Adipocyte (in vitro differentiated cells): ENCODE results near the gene MBLAC1.

ENCODE experiments used
- DNase-seq: peaks from one replicate; pipeline ENCODE4 v3.0.0-alpha.2; 2015; ENCODE audit warnings: low read depth
- H3K27me3 ChIP-seq: replicated peaks from 2 replicates; pipeline ENCODE4 v1.7.0; 2013; ENCODE audit warnings: mild to moderate bottlenecking, low read length, moderate library complexity; ENCODE audit not compliant: control insufficient read depth, insufficient read depth
- H3K36me3 ChIP-seq: 2 replicates; pipeline ENCODE4 v1.7.0; 2013; ENCODE audit warnings: low read length, mild to moderate bottlenecking, moderate library complexity; ENCODE audit not compliant: control insufficient read depth, insufficient read depth, severe bottlenecking
- H3K4me1 ChIP-seq: 2 replicates; pipeline ENCODE4 v1.7.0; 2013; ENCODE audit warnings: mild to moderate bottlenecking, low read length, moderate library complexity; ENCODE audit not compliant: control insufficient read depth, insufficient read depth
- H3K4me3 ChIP-seq: 2 replicates; pipeline ENCODE4 v1.7.0; 2013; ENCODE audit warnings: mild to moderate bottlenecking, low read length, moderate library complexity
- H3K9ac ChIP-seq: 2 replicates; pipeline ENCODE4 v1.7.0; 2013; ENCODE audit warnings: mild to moderate bottlenecking, low read length, moderate library complexity
- H3K9me3 ChIP-seq: 2 replicates; pipeline ENCODE4 v1.7.0; 2013; ENCODE audit warnings: mild to moderate bottlenecking, low read length, moderate library complexity; ENCODE audit not compliant: control insufficient read depth

The MBLAC1 gene

GRCh38 chr7:100157334-100158228, 30.8 kb downstream of the MBLAC1 start:
- Histone ChIP-seq H3K36me3 (peaks cover 39% of the 10 kb centered on the region), H3K27me3 (no peaks in the 10 kb centered on the region), H3K4me1 (peaks cover 23% of the 10 kb centered on the region), H3K4me3 (peak overlapping the region; percentile 91), H3K9me3 (no peaks in the 10 kb centered on the region), H3K9ac (peak overlapping the region; percentile 94)
- peak; percentile 61 for DNase-seq

- H3K36me3 ChIP-seq, result peaks cover 35% of the 10 kb centered on the region
- H3K9me3 ChIP-seq, result no peaks in the 10 kb centered on the region
- H3K4me1 ChIP-seq, result peaks cover 23% of the 10 kb centered on the region
- H3K27me3 ChIP-seq, result no peaks in the 10 kb centered on the region
- peak within 1 kb of the TSS; percentile 91 for H3K4me3 ChIP-seq
- DNase-seq, result peak; percentile 94
- H3K9ac ChIP-seq, result peak within 1 kb of the TSS; percentile 94
Observed at GRCh38 chr7:100158229-100159098, 31.7 kb downstream of the MBLAC1 start, which contains the start of gene TRAPPC14. TSS of gene TRAPPC14 (minus strand) at chr7:100158723. CDS start at chr7:100158499, 224 bp downstream.

DNA sequence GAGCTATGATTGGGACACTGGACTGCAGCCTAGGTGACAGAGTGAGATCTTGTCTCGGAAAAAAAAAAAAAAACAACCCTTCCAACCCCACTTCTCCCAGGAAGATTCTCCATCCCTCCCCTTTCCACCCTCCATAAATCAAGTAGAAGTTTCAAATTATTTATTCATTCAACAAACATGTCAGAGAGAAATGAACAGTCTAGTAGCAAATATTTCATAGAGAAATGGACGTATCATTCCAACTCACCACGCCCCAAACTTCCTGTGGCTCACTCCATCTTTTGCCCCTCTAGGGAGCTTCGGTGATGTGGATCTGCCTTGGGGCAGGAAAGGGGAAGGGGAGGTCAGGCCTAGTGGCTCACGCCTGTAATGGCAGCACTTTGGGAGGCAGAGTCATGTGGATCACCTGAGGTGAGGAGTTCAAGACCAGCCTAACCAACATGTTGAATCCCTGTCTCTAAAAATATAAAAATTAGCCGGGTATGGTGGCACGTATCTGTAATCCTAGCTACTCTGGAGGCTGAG, 32.4 kb downstream of the MBLAC1 start:
- H3K9ac ChIP-seq, result peak overlapping the region; percentile 94
- DNase-seq, result peak; percentile 5
- no peaks in the 10 kb centered on the region for H3K27me3 ChIP-seq
- peaks cover 28% of the 10 kb centered on the region for H3K36me3 ChIP-seq
- H3K4me3 ChIP-seq, result peak overlapping the region; percentile 91
- peaks cover 18% of the 10 kb centered on the region for H3K4me1 ChIP-seq
- H3K9me3 ChIP-seq, result no peaks in the 10 kb centered on the region

GRCh38 chr7:100160067-100160466, 33.3 kb downstream of the MBLAC1 start:
- Histone ChIP-seq H3K27me3 (no peaks in the 10 kb centered on the region), H3K9me3 (no peaks in the 10 kb centered on the region), H3K9ac (no peak overlapping the region)

DNA sequence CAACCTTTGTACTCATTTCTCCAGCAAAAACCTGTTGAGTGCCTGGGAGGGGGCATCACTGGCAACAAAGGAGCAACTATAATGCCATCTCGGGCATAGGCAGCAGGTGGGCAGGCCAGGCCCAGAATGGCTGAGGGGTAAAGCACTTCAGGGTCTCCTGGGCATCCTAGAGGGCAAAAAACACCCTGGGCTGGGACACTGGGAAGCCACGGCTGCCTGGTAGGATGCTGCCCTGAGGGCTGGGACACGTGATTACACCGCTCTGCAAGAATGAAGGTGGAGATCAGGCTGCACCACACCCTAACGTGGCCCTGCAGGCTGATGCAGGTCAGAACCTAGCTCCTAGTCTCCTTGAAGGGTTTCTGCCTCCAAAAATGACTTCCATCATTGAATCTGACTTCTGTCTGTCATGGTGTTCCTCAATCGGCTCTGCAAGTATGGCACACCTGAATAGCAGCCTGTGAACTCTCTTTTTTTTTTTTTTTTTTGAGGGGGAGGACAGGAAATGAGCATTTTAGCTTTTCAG, 36.3 kb downstream of the MBLAC1 start:
- Histone ChIP-seq H3K27me3 (peaks cover 5% of the 10 kb centered on the region), H3K36me3 (no peaks in the 10 kb centered on the region), H3K9ac (no peak overlapping the region), H3K9me3 (no peaks in the 10 kb centered on the region), H3K4me3 (no peak overlapping the region), H3K4me1 (peaks cover 6% of the 10 kb centered on the region)
- no peak for DNase-seq

More at GRCh38 chr7:100160067-100160466, 33.3 kb downstream of the MBLAC1 start:
- Histone ChIP-seq H3K4me1 (peaks cover 16% of the 10 kb centered on the region), H3K36me3 (peaks cover 21% of the 10 kb centered on the region), H3K4me3 (no peak overlapping the region)
- no peak for DNase-seq

- no peaks in the 10 kb centered on the region for H3K36me3 ChIP-seq
- H3K4me1 ChIP-seq, result peaks cover 12% of the 10 kb centered on the region
- H3K9ac ChIP-seq, result no peak overlapping the region
- DNase-seq, result no peak
- no peak overlapping the region for H3K4me3 ChIP-seq
- peaks cover 5% of the 10 kb centered on the region for H3K27me3 ChIP-seq
- H3K9me3 ChIP-seq, result no peaks in the 10 kb centered on the region
Observed at GRCh38 chr7:100163871-100164270, 37.1 kb downstream of the MBLAC1 start.

DNA sequence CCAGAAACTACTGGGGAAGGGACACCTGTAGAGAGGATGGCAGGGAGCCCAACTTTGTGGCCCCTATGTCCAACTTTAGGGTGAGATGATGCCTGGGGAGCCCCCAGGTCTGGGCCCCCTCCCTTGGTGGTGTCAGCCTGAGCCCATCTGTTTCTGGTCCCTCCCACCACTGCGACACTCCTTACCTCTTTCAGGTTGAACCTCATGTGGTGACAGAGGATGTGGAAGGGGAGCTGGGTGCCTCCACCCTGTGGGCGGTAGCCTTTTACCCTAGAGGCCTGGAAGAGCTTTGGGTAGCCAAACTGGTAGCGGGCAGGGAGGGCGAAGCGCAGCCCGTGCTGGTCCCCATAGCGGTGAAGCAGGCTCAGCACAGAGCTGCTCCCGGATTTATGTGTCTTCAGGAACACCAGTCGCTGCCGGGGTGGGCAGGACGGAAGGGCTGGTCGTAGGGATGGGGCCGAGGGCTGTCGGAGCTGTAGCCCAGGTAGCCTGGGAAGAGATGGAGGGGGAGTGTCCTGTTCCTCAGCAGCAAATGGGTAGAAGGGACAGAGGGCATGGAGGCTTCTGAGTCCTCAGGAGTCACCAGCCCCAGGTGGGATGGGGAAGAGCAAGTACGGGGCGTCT, 39.7 kb downstream of the MBLAC1 start:
- Histone ChIP-seq H3K36me3 (no peaks in the 10 kb centered on the region), H3K4me3 (no peak overlapping the region), H3K9ac (no peak overlapping the region), H3K4me1 (peaks cover 9% of the 10 kb centered on the region), H3K9me3 (no peaks in the 10 kb centered on the region), H3K27me3 (peaks cover 5% of the 10 kb centered on the region)
- DNase-seq, result no peak

DNA sequence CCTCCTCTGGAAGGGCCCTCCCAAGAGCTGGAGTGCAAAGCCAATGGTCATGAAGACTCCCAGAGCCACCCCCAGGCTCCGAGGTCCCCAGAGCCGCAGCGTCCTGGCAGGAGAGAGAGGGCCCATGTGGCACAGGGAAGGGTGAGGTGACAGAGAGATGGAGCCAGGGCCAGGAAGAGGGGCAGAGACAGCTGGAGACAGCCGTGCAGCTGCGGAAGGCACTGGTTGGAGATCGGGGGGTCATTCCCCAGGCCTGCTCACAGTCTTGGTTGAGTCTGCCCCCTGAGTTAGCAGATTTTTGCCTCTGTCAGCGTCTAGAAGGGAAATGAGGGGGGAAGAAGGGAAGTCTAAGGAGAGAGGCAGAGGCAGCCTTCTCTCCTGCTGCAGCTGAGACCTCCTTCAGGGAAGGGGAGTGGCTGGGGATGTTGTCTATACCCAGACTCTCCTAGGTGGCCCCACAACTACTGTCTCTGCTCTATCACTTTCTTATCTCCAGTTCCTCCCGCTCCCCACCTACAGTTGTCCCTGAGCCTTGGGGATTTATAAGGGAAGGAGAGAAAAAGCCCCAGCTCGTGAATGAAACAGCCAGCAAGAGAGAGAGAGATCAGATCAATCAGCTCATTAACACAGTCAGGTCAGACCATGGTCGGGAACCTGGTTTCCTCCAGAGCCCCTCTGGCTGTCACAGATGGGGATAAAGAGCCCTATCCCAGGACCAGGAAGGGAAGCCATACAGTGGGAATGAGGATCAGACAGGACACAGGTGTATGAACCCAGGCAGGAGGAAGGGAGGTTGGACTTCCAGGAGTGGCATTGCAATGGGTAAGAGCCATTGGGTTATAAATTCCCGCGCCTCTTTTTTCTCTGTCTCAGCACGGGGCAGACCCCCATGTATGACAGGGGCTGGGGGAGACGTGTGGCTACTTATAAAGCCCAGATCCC, 40.5 kb downstream of the MBLAC1 start:
- no peaks in the 10 kb centered on the region for H3K36me3 ChIP-seq

GRCh38 chr7:100167912-100168323, 41.2 kb downstream of the MBLAC1 start:
- peak overlapping the region; percentile 61 for H3K9ac ChIP-seq
- H3K27me3 ChIP-seq, result peaks cover 8% of the 10 kb centered on the region
- H3K36me3 ChIP-seq, result no peaks in the 10 kb centered on the region
- H3K9me3 ChIP-seq, result no peaks in the 10 kb centered on the region
- peak; percentile 37 for DNase-seq
- peaks cover 9% of the 10 kb centered on the region for H3K4me1 ChIP-seq
- peak overlapping the region; percentile 76 for H3K4me3 ChIP-seq

More for the DNA sequence above, 40.5 kb downstream of the MBLAC1 start:
- Histone ChIP-seq H3K9ac (no peak overlapping the region), H3K4me1 (peaks cover 9% of the 10 kb centered on the region), H3K9me3 (no peaks in the 10 kb centered on the region), H3K27me3 (peaks cover 8% of the 10 kb centered on the region), H3K4me3 (peak overlapping the region; percentile 76)
- DNase-seq, result no peak
